HG02884 (cell line): ENCODE measurements around the gene DLG4.

Source experiments
- ATAC-seq: cut with Tn5 transposase; IDR thresholded peaks from one replicate; pipeline ENCODE4 v1.9.1; 2021; ENCODE audit warnings: mild to moderate bottlenecking, moderate library complexity; ENCODE audit not compliant: unreplicated experiment

DLG4 gene

GRCh38 chr17:7219812-7220592 is at the start of gene DLG4, which contains the start of gene ACADVL:
Gene DLG4, minus strand, starts transcription at chr17:7219836.
Gene ACADVL, plus strand, starts transcription at chr17:7219938. Its CDS starts 47 bp downstream, at chr17:7219985.
- peak; percentile 48 for ATAC-seq

GRCh38 chr17:7266784-7267183 is 47.1 kb upstream of the DLG4 start:
- ATAC-seq: no peak

- ATAC-seq: no peak
Measured at GRCh38 chr17:7263801-7264078, 44.1 kb upstream of the DLG4 start.

GRCh38 chr17:7262935-7263800 is 43.5 kb upstream of the DLG4 start:
- ATAC-seq: no peak

DNA sequence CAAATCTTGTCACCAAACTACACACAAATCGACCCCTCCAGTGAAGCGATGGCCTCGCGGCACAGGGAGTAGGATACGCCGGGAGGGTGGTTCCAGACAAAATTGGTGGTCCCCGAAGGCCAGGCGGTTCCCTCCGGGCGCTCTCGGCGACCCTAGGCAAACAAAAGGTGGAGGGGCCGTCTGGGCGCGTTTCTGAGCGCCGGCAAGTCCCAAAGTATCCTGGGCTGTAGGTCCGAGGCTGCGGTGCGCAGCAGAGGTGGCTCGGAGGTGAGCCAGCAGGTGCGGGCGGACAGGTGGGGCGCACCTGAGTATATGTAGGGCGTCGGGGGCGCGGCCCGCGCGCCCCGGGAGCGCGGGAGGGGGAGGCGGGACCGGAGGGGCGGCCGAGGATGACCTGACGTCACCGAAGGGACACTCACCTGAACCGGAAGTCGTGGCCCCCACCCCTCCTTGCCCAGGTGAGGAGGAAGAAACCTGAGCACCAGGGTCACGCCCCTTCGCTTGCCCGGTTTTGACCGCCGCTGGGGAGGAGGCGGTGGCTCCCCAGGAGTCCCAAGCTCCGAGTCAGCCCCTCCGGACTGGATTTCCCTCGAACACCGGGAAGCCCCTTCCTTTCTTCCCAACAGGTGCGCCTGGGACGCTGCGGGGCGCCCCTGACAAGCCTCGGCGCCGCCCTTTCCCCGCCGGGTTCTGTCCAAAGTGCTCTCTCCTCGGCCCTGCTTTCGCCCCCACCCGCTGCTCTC is 42.7 kb upstream of the DLG4 start, which contains the start of gene CLDN7:
TSS of gene CLDN7 (minus strand) at position 287 of the 743 bp plus-strand sequence. CDS start 435 bp downstream, outside the sequence.
- ATAC-seq: no peak

GRCh38 chr17:7261379-7262191 is 41.9 kb upstream of the DLG4 start:
- no peak for ATAC-seq

- no peak for ATAC-seq
Measured at GRCh38 chr17:7260651-7261378, 41.2 kb upstream of the DLG4 start.

DNA sequence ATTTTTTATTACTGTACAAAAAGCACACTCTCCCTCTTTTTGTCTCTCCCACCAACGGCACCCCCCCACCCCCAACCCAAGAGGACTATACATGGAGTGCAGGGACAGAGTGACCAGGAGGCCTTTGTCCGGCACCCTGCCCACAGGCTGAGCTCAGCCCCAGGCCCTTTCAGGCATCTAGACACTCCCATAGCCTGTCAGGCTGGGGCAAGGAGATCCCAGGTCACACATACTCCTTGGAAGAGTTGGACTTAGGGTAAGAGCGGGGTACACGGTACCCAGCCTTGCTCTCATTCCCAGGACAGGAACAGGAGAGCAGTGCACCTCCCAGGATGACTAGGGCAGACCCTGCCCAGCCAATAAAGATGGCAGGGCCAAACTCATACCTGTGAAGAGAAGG is 40.5 kb upstream of the DLG4 start:
- ATAC-seq: no peak

GRCh38 chr17:7259555-7259889 is 39.9 kb upstream of the DLG4 start:
- no peak for ATAC-seq

GRCh38 chr17:7258731-7259554 is 39.3 kb upstream of the DLG4 start:
- no peak for ATAC-seq

DNA sequence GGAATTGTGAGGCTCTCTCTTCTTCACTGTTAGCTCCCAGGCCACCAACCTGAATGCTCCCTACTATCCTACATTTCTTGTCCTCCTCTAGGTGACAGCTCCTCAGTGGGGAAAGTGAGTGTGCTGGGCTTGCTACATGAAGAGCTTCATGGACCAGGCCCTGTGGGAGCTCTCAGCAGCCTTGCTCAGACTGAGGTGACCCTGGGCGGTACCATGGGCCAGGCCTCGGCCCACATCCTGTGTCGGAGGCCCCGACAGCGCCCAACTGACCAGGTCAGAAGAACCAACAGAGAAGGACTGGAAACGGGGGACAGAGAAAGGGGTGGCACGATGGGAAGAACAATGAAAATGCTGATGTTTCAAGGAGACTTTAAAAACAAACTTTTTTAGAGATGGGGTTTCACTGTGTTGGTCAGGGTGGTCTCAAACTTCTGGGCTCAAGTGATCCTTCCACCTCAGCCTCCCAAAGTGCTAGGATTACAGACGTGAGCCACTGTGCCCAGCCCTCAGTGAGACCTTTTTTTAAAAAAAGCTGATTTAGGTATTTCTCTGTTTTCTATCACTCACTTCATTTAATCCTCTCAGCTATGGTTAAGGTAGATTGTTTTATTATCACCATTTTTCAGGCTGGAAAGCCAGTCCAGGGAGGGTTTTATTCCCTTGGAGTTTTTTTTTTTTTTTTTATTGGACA is 37.3 kb upstream of the DLG4 start:
- no peak for ATAC-seq

DNA sequence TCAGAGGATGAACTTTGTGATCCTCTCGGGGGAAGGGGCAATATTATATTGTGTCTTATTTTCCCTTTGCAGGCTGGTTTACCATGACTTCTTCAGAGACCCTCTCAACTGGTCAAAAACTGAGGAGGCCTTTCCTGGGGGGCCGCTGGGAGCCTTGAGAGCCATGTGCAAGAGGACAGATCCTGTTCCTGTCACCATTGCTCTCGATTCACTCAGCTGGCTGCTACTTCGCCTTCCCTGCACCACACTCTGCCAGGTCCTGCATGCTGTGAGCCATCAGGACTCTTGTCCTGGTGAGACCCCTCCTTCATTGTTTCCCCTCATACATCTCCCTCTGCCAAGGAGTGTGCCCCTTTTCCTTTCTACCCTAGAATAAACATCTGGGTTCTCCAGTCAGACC is 34.9 kb upstream of the DLG4 start:
- no peak for ATAC-seq

- no peak for ATAC-seq
Measured at GRCh38 chr17:7253082-7253481, 33.4 kb upstream of the DLG4 start.

GRCh38 chr17:7252176-7253043 is 32.8 kb upstream of the DLG4 start, which contains the start of gene ELP5:
Gene ELP5, plus strand, starts transcription at chr17:7252215. Its CDS starts 336 bp downstream, at chr17:7252551.
- peak; percentile 46 for ATAC-seq

DNA sequence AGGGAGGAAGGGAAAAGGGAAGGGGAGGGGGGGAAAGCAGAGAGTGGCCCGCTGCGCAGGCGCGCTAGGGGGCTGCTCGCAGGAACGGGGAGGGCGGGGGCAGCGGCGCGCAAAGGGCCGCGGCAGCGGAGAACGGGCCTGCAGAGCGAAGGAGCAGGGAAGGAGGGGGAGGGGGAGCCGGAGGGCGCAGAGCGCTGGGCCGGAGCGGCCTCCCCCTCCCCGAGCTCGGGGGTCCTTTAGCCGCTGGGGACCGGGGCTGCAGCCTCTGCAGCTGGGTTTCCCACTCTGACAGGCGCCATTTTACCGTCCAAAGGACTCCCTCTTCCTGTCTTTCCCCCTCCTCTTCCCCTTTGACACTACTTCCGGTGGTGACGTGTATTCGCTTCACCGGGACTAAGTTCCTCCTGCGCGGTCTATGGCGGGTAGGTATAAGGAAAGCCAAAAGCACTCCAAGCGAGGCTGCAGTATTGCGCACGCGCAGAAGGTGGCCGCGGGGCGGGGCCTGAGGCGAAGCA is 32.1 kb upstream of the DLG4 start, which contains the start of gene CTDNEP1:
TSS of gene CTDNEP1 (minus strand) at position 74 of the 515 bp plus-strand sequence. CDS start 438 bp downstream, outside the sequence.
- ATAC-seq: peak; percentile 75

DNA sequence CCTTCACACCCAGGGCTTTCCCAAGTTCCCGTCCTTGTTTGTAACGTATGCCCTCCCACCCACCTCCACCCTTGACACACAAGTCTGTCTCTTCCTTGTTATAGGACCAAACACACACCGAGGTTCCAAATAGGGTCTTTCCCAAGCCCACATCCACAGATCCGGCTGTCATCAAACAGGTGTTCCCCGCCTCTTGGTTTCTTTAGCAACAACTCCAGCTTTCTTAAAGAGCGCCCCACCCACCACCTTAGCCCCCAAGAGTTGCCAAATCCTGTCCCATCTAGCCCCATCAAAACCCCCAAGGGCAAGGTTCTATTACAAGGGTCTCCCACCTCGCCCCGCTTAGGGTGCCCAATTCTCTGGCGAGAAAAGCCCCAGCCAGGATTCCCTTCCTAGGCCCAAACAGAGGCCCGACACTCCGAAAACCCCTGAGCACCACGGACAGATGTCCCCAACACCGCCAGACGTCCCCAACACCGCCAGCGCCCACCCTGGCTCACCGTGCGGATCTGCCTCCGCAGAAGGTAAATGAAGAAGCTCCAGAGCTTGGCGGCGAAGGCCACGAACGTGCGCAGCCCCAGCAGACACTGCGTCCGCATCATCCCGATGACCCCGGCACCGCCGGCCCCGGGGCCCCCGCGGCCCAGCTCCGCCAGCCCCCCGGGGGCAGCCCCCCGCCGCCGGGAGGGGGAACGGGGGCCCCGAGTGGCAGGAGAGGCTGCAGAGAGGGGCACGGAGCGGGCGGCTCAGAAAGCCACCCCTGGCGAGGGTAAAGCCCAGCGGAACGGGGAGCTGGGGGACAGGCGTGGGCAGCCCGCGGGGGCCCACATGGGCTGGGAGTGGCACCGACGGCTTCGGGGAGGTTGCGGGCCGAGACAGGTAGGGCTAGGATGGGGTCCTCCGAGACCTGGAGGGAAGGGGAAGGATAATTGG is 31.3 kb upstream of the DLG4 start:
- no peak for ATAC-seq
